Keratinocyte (primary cell): Measurements from ENCODE around the gene TMCC1. TPM values are rescaled to one million over a fixed set of nuclear protein-coding genes. Genes with fewer than 3 reads are reported as not detected.

Experiments
- DNase-seq: peaks from one replicate; pipeline ENCODE4 v3.0.0-alpha.2; 2011; ENCODE audit warnings: low read depth, missing footprints, low spot score
- FAIRE-seq: peaks from 2 replicates; lab custom pipeline; 2011; peaks lifted over from hg19 to GRCh38; lab: Jason Lieb, UNC
- H2AFZ ChIP-seq: 2 replicates; pipeline ENCODE4 v1.6.0; 2012; ENCODE audit warnings: low read length, control low read depth, inconsistent platforms; ENCODE audit not compliant: control insufficient read depth
- H3K27ac ChIP-seq: 2 replicates; pipeline ENCODE4 v1.5.1; 2011; ENCODE audit warnings: low read length; ENCODE audit not compliant: control insufficient read depth, insufficient read depth
- H3K27me3 ChIP-seq: 3 replicates; pipeline ENCODE4 v1.6.0; 2011; ENCODE audit warnings: low read length; ENCODE audit not compliant: control insufficient read depth, insufficient read depth; ENCODE audit errors: extremely low read depth
- H3K36me3 ChIP-seq, 2 experiments: 2 replicates in 1 of 2; 3 replicates in 1 of 2; pipeline ENCODE4 v1.5.1; 2011; ENCODE audit warnings: low read length in 2 of 2, mild to moderate bottlenecking in 1 of 2; ENCODE audit not compliant: control insufficient read depth in 2 of 2, insufficient read depth in 2 of 2; ENCODE audit errors: extremely low read depth in 1 of 2
- H3K4me1 ChIP-seq: 3 replicates; pipeline ENCODE4 v1.5.1; 2011; ENCODE audit warnings: low read length; ENCODE audit not compliant: control insufficient read depth, insufficient read depth; ENCODE audit errors: extremely low read depth
- H3K4me2 ChIP-seq: 3 replicates; pipeline ENCODE4 v1.6.0; 2011; ENCODE audit warnings: low read depth, low read length; ENCODE audit not compliant: control insufficient read depth, insufficient read depth; ENCODE audit errors: extremely low read depth
- H3K4me3 ChIP-seq, 3 experiments: fragments of 200-600 bp in 1 of 3; sonication (generic) in 1 of 3; 2 replicates in 2 of 3; 3 replicates in 1 of 3; pipeline ENCODE4 v1.5.1; 2011 to 2016; ENCODE audit warnings: low read length in 3 of 3, mild to moderate bottlenecking in 3 of 3, control low read depth in 2 of 3, inconsistent platforms in 1 of 3, low read depth in 1 of 3, mixed read lengths in 1 of 3, mixed run types in 1 of 3, moderate library complexity in 1 of 3; ENCODE audit not compliant: control insufficient read depth in 2 of 3, insufficient read depth in 2 of 3; ENCODE audit errors: extremely low read depth in 1 of 3
- H3K79me2 ChIP-seq: 2 replicates; pipeline ENCODE4 v1.6.0; 2012; ENCODE audit warnings: low read length; ENCODE audit not compliant: control insufficient read depth, insufficient read depth
- H3K9ac ChIP-seq: 3 replicates; pipeline ENCODE4 v1.6.0; 2011; ENCODE audit warnings: low read length; ENCODE audit not compliant: control insufficient read depth, insufficient read depth; ENCODE audit errors: extremely low read depth
- H3K9me1 ChIP-seq: 3 replicates; pipeline ENCODE4 v1.6.0; 2011; ENCODE audit warnings: low read length; ENCODE audit not compliant: control insufficient read depth, insufficient read depth; ENCODE audit errors: extremely low read depth
- H3K9me3 ChIP-seq: 2 replicates; pipeline ENCODE4 v1.5.1; 2012; ENCODE audit warnings: low read depth, low read length; ENCODE audit not compliant: control insufficient read depth
- H4K20me1 ChIP-seq: 3 replicates; pipeline ENCODE4 v1.6.0; 2011; ENCODE audit warnings: low read length; ENCODE audit not compliant: control insufficient read depth, insufficient read depth; ENCODE audit errors: extremely low read depth
- CTCF ChIP-seq, 3 experiments: IDR thresholded peaks in 1 of 3; conservative IDR thresholded peaks in 1 of 3; optimal IDR thresholded peaks in 1 of 3; 2 replicates in 2 of 3; 3 replicates in 1 of 3; pipeline versions ENCODE3 to v1.5.1; 2011; ENCODE audit warnings: low read length in 3 of 3, mild to moderate bottlenecking in 3 of 3, moderate library complexity in 2 of 3, control low read depth in 1 of 3, inconsistent platforms in 1 of 3; ENCODE audit not compliant: insufficient read depth in 2 of 3; ENCODE audit errors: extremely low read depth in 1 of 3
- EZH2 ChIP-seq: IDR thresholded peaks from one replicate; pipeline ENCODE4 v1.6.1; 2012; ENCODE audit warnings: inconsistent platforms, mild to moderate bottlenecking, low read length, moderate library complexity
- dilution Hi-C: fragments of 300-500 bp; cut with MboI; formaldehyde crosslinking; loops from one replicate; pipeline ENCODE4 v1.7.0; 2020; ENCODE audit warnings: low sequenced_read_pairs; ENCODE audit not compliant: extremely low pct_ligation_motif_present
- polyA plus RNA-seq, 5 experiments: library from polyadenylated mRNA; depleted of rRNA in 3 of 5; stranded (reverse) in 3 of 5; stranded (forward) in 1 of 5; unstranded in 1 of 5; fragments of >200 nt; gene quantifications; 1 replicate in 1 of 5; 2 replicates in 3 of 5; 3 replicates in 1 of 5; pipeline versions ENCODE4 v1.2.1 to v1.2.3, GENCODE V29; 2011 to 2012; ENCODE audit warnings: missing spikeins in 2 of 5, low read depth in 1 of 5, low replicate concordance in 1 of 5

TMCC1 gene
- polyA plus RNA-seq, 1 donor (not counting 4 experiments of a cell fraction or from before 2014, with no cell fraction given) = 27.7 TPM

GRCh38 chr3:129614435-129614834 lies 279.1 kb downstream of the TMCC1 start:
- Histone ChIP-seq H3K9ac (no peak overlapping the region), H3K4me2 (no peak overlapping the region), H3K36me3 (no peaks in the 10 kb centered on the region), H3K9me1 (no peaks in the 10 kb centered on the region), H3K27me3 (peaks cover 4% of the 10 kb centered on the region), H3K27ac (no peak overlapping the region), H4K20me1 (no peaks in the 10 kb centered on the region), H3K9me3 (no peaks in the 10 kb centered on the region), H3K79me2 (no peaks in the 10 kb centered on the region), H3K4me1 (no peaks in the 10 kb centered on the region), H3K4me3 (no peak overlapping the region), H2AFZ (no peak overlapping the region)
- TF ChIP-seq EZH2 (no peak), CTCF (optimal IDR thresholded peaks at IDR 0.05 in 1 of 3, IDR thresholded peaks at IDR 0.05 in 1 of 3, conservative IDR thresholded peaks at IDR 0.05 in 1 of 3; ENCODE audit: extremely low read depth in 1 of 3, insufficient read depth in 2 of 3, low read length in 3 of 3) (no peak)
- no peak for DNase-seq
- FAIRE-seq = no peak
- dilution Hi-C loops = no loop called here

DNA sequence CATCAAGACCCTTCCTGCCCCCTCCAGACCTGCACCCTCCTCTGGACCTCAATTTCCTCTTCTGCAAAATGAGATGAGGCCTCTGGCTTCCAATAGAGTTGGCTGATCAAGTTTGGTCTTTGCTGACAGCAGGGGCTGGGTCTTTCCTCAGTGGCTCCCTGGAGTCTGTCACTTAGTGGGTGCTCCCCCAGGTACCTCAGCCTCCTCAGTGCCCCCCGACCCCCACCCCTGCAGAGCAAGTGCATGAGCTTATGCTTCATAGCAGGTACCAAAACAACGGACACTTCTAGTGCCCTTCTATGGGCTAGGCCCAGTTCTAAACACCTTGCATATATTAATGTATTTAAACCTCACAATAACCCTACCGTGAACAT lies 280.2 kb downstream of the TMCC1 start:
- H3K9me1 ChIP-seq = no peaks in the 10 kb centered on the region
- dilution Hi-C loops = no loop called here
- no peak overlapping the region for H3K4me2 ChIP-seq
- no peaks in the 10 kb centered on the region for H4K20me1 ChIP-seq
- H3K27ac ChIP-seq = no peak overlapping the region
- no peaks in the 10 kb centered on the region for H3K4me1 ChIP-seq
- H2AFZ ChIP-seq = no peak overlapping the region
- H3K36me3 ChIP-seq = no peaks in the 10 kb centered on the region
- no peak overlapping the region for H3K4me3 ChIP-seq
- FAIRE-seq = no peak
- no peak overlapping the region for H3K9ac ChIP-seq
- peaks cover 6% of the 10 kb centered on the region for H3K27me3 ChIP-seq
- TF ChIP-seq EZH2 (no peak), CTCF (optimal IDR thresholded peaks at IDR 0.05 in 1 of 3, IDR thresholded peaks at IDR 0.05 in 1 of 3, conservative IDR thresholded peaks at IDR 0.05 in 1 of 3; ENCODE audit: extremely low read depth in 1 of 3, insufficient read depth in 2 of 3, low read length in 3 of 3) (no peak)
- no peak for DNase-seq
- no peaks in the 10 kb centered on the region for H3K9me3 ChIP-seq
- no peaks in the 10 kb centered on the region for H3K79me2 ChIP-seq
